ENCODE measurements around the gene AOPEP. TPM values are rescaled to one million over a fixed set of nuclear protein-coding genes. Genes with fewer than 3 reads are reported as not detected.
A peak's percentile ranks its signal among the peaks of the same experiment; 100 is the strongest.
"Not testable (repeated sequence)": the region's sequence is repeated elsewhere in the genome, so short reads cannot be mapped to it uniquely, and the experiment has no call there.

Gene AOPEP
- total and polyA plus RNA-seq, 11 donors = 105 to 310 (median 185) TPM

- WGBS, 4 donors = 75 to 96% (median 94%) methylated on average over 3 of the region's 3 CpGs
- Histone ChIP-seq H3K36me3 (no peaks in the 10 kb centered on the region), H3K4me3 (no peak overlapping the region), H3K27me3 (no peaks in the 10 kb centered on the region), H3K4me1 (peaks cover 2 to 45% (median 26%) of the 10 kb centered on the region in 12 donors), H3K9me3 (no peaks in the 10 kb centered on the region), H3K27ac (no peak overlapping the region)
- DNase-seq (no peak), ATAC-seq (no peak)
- TF ChIP-seq POLR2A (IDR thresholded peaks at IDR 0.05) (no peak), CTCF (IDR thresholded peaks at IDR 0.05) (no peak)
- intact Hi-C loops (cut with DNase I) = no loop called here
Observed at GRCh38 chr9:94938384-94938783, 211.9 kb downstream of the AOPEP start.

- H3K27me3 ChIP-seq; ATAC-seq; H3K27ac ChIP-seq; intact Hi-C loops (cut with DNase I); H3K36me3 ChIP-seq; H3K9me3 ChIP-seq; H3K4me3 ChIP-seq; DNase-seq: not testable (repeated sequence)
- 94 to 98% (median 97%) methylated on average over 6 of the region's 6 CpGs for WGBS, 4 donors
- peaks cover 2 to 45% (median 25%) of the 10 kb centered on the region in 12 donors for H3K4me1 ChIP-seq
Observed at GRCh38 chr9:94940296-94940695, 213.8 kb downstream of the AOPEP start.

GRCh38 chr9:94941211-94941875, 214.8 kb downstream of the AOPEP start:
- Histone ChIP-seq H3K36me3 (no peaks in the 10 kb centered on the region), H3K27ac (peak overlapping the region in 8 of 12 donors; percentile 14 to 49 (median 30)), H3K4me1 (peaks cover 2 to 50% (median 27%) of the 10 kb centered on the region in 12 donors), H3K4me3 (no peak overlapping the region), H3K9me3 (no peaks in the 10 kb centered on the region), H3K27me3 (no peaks in the 10 kb centered on the region)
- TF ChIP-seq POLR2A (IDR thresholded peaks at IDR 0.05) (no peak), CTCF (IDR thresholded peaks at IDR 0.05) (no peak)
- ATAC-seq = peak in 3 of 4 donors; percentile 21 to 68 (median 46)
- no peak for DNase-seq
- intact Hi-C loops (cut with DNase I) = no loop called here
- 56 to 70% (median 65%) methylated on average over 3 of the region's 3 CpGs for WGBS, 4 donors

- Histone ChIP-seq H3K36me3 (no peaks in the 10 kb centered on the region), H3K27ac (peak overlapping the region in 3 of 12 donors; percentile 9 to 66 (median 37)), H3K27me3 (no peaks in the 10 kb centered on the region), H3K4me3 (no peak overlapping the region), H3K9me3 (no peaks in the 10 kb centered on the region), H3K4me1 (peaks cover 2 to 49% (median 26%) of the 10 kb centered on the region in 12 donors)
- no peak for DNase-seq
- TF ChIP-seq CTCF (IDR thresholded peaks at IDR 0.05) (no peak), POLR2A (IDR thresholded peaks at IDR 0.05) (no peak)
- ATAC-seq = no peak
- WGBS, 4 donors = 97 to 100% (median 99%) methylated on average over 1 of the region's 1 CpG
- intact Hi-C loops (cut with DNase I) = loop anchor here in 2 of 10 donors (5.0 kb wide), 2 partner anchors 77 to 157 kb away; no protein-coding TSS in a partner anchor
Observed at GRCh38 chr9:94944626-94945025, 218.1 kb downstream of the AOPEP start.

Data from heart left ventricle (tissue), 16 donors.